Activated naive CD8-positive, alpha-beta T cell (primary cell): ENCODE results near the gene SERTAD1.

Experiments
- H3K27ac Mint-ChIP-seq: one replicate; pipeline ENCODE4 v1.8.0; 2021; ENCODE audit warnings: mixed read lengths
- H3K27me3 Mint-ChIP-seq: one replicate; pipeline ENCODE4 v1.8.0; 2021; ENCODE audit warnings: mixed read lengths
- H3K36me3 Mint-ChIP-seq: one replicate; pipeline ENCODE4 v1.8.0; 2021; ENCODE audit warnings: mixed read lengths
- H3K4me1 Mint-ChIP-seq: one replicate; pipeline ENCODE4 v1.8.0; 2021; ENCODE audit warnings: low read depth, mixed read lengths
- H3K4me3 Mint-ChIP-seq: one replicate; pipeline ENCODE4 v1.8.0; 2021; ENCODE audit warnings: mild to moderate bottlenecking, mixed read lengths
- H3K9me3 Mint-ChIP-seq: one replicate; pipeline ENCODE4 v1.8.0; 2021; ENCODE audit warnings: low read depth, mixed read lengths

SERTAD1 gene

DNA sequence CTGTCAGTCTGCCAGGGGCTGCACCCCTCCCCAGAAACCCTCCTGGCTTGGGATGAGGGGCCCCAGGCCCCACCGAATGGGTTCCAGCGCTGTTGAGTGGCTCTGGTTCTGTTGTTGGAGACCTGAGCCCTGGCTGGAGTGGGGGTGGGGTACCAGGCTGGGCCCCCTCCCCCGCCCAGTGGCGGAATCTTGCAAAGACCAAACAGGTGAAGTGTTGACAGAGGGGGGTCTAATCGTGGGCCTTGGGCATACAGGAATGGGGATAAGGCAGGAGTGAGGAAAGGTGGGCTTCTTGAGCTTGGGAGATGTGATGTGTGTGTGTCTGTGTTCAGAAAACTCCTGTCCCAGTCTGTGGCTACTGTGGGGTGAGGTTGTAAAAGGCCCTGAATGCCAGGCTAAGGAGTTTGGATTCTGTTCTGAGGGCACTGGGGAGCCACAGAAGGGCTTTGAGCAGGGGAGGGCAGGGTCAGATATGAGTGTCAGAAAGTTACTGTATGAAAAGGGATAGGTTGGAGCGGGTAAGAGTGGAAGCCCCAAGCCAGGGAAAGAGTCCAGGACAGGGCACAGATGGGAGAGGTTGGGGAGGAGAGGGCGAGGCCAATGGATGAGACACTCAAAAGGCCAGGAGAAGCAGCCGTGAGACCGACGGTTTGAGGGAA lies 35.6 kb downstream of the SERTAD1 start, which contains the start of gene HIPK4:
TSS of gene HIPK4 (minus strand) at position 98 of the 659 bp plus-strand sequence. CDS start 279 bp downstream, outside the sequence.
- no peaks in the 10 kb centered on the region for H3K9me3 Mint-ChIP-seq
- no peak within 1 kb of the TSS for H3K4me3 Mint-ChIP-seq
- no peaks in the 10 kb centered on the region for H3K4me1 Mint-ChIP-seq
- no peak within 1 kb of the TSS for H3K27ac Mint-ChIP-seq
- H3K36me3 Mint-ChIP-seq = no peaks in the 10 kb centered on the region
- H3K27me3 Mint-ChIP-seq = no peaks in the 10 kb centered on the region

GRCh38 chr19:40389404-40390083 lies 36.2 kb downstream of the SERTAD1 start:
- Mint-ChIP-seq H3K27me3 (no peaks in the 10 kb centered on the region), H3K4me3 (no peak overlapping the region), H3K36me3 (no peaks in the 10 kb centered on the region), H3K27ac (no peak overlapping the region), H3K4me1 (no peaks in the 10 kb centered on the region), H3K9me3 (no peaks in the 10 kb centered on the region)

DNA sequence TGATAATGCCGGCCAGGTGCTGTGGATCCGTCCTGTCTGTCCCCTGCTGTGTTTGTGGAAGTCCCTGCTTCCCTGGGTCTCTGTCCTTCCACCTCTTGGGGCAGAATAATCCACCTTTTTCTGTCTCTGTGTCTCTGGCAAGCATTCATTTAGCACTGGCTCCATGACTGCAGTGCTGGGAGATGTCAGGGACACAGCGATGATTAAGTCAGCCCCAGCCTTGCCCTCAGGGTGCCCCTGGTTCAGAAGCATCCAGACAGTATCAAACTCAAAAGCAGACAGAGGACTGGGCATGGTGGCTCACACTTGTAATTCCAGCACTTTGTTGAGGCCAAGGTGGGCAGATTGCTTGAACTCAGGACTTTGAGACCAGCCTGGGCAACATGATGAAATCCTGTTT lies 37.3 kb downstream of the SERTAD1 start:
- Mint-ChIP-seq H3K9me3 (no peaks in the 10 kb centered on the region), H3K27ac (no peak overlapping the region), H3K4me1 (no peaks in the 10 kb centered on the region), H3K4me3 (no peak overlapping the region), H3K27me3 (no peaks in the 10 kb centered on the region), H3K36me3 (no peaks in the 10 kb centered on the region)

GRCh38 chr19:40387155-40387554 lies 38.6 kb downstream of the SERTAD1 start:
- Mint-ChIP-seq H3K27ac (no peak overlapping the region), H3K4me3 (no peak overlapping the region), H3K36me3 (no peaks in the 10 kb centered on the region), H3K9me3 (no peaks in the 10 kb centered on the region), H3K27me3 (no peaks in the 10 kb centered on the region), H3K4me1 (no peaks in the 10 kb centered on the region)

- no peaks in the 10 kb centered on the region for H3K36me3 Mint-ChIP-seq
- H3K27ac Mint-ChIP-seq = no peak overlapping the region
- no peaks in the 10 kb centered on the region for H3K4me1 Mint-ChIP-seq
- H3K27me3 Mint-ChIP-seq = no peaks in the 10 kb centered on the region
- no peaks in the 10 kb centered on the region for H3K9me3 Mint-ChIP-seq
- no peak overlapping the region for H3K4me3 Mint-ChIP-seq
Measured at GRCh38 chr19:40383668-40384248, 42.0 kb downstream of the SERTAD1 start.

GRCh38 chr19:40381321-40381720 lies 44.5 kb downstream of the SERTAD1 start:
- Mint-ChIP-seq H3K4me1 (no peaks in the 10 kb centered on the region), H3K9me3 (no peaks in the 10 kb centered on the region), H3K4me3 (no peak overlapping the region), H3K27ac (no peak overlapping the region), H3K36me3 (no peaks in the 10 kb centered on the region), H3K27me3 (no peaks in the 10 kb centered on the region)

- Mint-ChIP-seq H3K36me3 (no peaks in the 10 kb centered on the region), H3K4me3 (no peak overlapping the region), H3K9me3 (no peaks in the 10 kb centered on the region), H3K4me1 (peaks cover 1% of the 10 kb centered on the region), H3K27ac (no peak overlapping the region), H3K27me3 (no peaks in the 10 kb centered on the region)
Measured at GRCh38 chr19:40380199-40381037, 45.4 kb downstream of the SERTAD1 start.

DNA sequence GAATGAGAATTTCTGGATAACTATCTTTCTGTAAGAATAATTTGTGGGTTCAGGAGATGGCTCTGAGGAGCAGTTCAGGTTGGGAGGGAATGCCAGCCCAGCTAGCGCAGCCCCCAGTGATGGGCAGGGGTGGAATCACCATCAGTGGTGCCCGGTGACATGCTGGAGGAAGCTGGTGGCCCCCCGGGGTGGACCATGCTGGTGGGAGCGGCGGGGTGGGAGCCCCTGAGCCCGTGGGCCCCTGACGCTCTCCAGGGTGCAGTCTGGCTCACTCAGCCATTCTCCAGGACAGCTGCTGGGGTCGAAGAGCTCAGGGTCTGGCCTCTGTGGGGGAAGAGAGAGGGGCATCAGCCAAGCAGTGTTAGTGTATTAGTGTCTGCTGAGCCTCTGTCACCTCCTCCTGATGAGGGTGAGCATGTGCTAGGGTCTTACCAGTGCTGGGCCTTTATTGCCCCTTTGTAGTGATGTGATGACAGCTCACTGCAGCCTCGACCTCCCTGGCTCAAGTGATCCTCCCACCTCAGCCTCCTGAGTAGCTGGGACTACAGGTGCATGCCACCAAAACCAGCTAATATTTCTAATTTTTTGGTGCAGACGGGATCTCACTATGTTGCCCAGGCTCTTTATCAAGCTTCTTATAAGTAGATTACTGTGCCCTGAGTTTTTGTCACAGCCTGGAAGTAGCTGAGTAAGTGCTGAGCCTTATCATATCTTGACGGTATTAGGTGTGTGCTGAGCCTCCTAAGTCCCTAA lies 46.2 kb downstream of the SERTAD1 start:
- peaks cover 3% of the 10 kb centered on the region for H3K4me1 Mint-ChIP-seq
- no peaks in the 10 kb centered on the region for H3K36me3 Mint-ChIP-seq
- no peak overlapping the region for H3K27ac Mint-ChIP-seq
- no peaks in the 10 kb centered on the region for H3K27me3 Mint-ChIP-seq
- no peaks in the 10 kb centered on the region for H3K9me3 Mint-ChIP-seq
- no peak overlapping the region for H3K4me3 Mint-ChIP-seq

GRCh38 chr19:40378509-40378908 lies 47.3 kb downstream of the SERTAD1 start:
- Mint-ChIP-seq H3K36me3 (no peaks in the 10 kb centered on the region), H3K4me3 (no peak overlapping the region), H3K9me3 (no peaks in the 10 kb centered on the region), H3K27ac (no peak overlapping the region), H3K27me3 (no peaks in the 10 kb centered on the region), H3K4me1 (peaks cover 7% of the 10 kb centered on the region)

DNA sequence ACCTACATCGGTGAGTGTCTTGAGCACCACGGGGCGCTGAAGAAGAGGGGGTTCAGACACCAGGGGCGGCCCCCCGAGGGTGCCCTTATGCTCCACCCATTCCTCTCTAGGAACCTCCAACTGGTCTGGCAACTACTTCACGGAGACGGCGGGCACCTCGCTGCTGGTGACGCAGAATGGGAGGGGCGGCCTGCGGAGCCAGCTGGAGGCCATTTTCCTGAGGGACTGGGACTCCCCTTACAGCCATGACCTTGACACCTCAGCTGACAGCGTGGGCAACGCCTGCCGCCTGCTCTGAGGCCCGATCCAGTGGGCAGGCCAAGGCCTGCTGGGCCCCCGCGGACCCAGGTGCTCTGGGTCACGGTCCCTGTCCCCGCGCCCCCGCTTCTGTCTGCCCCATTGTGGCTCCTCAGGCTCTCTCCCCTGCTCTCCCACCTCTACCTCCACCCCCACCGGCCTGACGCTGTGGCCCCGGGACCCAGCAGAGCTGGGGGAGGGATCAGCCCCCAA lies 47.9 kb downstream of the SERTAD1 start:
- no peaks in the 10 kb centered on the region for H3K9me3 Mint-ChIP-seq
- H3K27me3 Mint-ChIP-seq = no peaks in the 10 kb centered on the region
- H3K4me3 Mint-ChIP-seq = no peak overlapping the region
- no peaks in the 10 kb centered on the region for H3K36me3 Mint-ChIP-seq
- H3K27ac Mint-ChIP-seq = no peak overlapping the region
- peaks cover 7% of the 10 kb centered on the region for H3K4me1 Mint-ChIP-seq

DNA sequence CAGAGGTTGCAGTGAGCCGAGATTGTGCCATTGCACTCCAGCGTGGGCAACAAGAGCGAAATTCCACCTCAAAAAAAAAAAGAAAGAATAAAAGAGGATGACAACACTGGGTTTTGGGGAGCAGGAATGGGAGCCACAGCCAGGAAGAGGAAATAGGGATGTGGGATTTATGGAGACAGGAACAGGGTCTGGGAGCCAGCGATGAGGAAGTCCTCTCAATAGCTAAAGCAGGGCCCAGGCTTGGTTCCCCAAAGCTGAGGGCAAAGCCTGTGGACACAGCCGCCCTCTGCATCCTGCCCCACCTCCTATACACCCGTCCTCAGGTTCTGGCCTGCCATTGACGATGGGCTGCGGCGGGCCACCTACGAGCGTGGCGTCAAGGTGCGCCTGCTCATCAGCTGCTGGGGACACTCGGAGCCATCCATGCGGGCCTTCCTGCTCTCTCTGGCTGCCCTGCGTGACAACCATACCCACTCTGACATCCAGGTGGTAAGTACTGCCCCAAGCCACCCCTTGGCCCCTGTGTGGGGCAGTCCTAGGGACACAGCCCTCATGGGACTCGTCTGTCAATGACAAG lies 49.4 kb downstream of the SERTAD1 start:
- Mint-ChIP-seq H3K36me3 (no peaks in the 10 kb centered on the region), H3K4me1 (peaks cover 7% of the 10 kb centered on the region), H3K27ac (no peak overlapping the region), H3K27me3 (no peaks in the 10 kb centered on the region), H3K4me3 (no peak overlapping the region), H3K9me3 (no peaks in the 10 kb centered on the region)

DNA sequence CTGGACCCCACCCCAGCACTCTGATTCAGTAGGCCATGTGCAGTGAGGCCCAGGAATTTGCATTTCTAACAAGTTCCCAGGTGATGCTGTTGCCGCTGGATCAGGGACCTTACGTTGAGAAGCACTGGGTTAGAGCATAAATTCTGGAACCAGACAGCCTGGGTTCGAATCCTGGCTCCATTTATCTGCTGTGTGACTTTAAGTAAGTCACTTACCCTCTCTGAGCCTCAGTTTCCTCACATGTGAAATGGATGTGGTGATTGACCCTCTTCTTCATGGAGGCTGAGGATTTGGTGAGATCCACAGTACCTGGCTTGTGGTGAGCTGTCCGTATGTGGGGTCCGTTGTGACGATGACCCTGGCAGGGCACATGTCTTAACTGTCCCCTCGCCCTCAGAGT lies 51.7 kb downstream of the SERTAD1 start:
- peaks cover 3% of the 10 kb centered on the region for H3K36me3 Mint-ChIP-seq
- no peaks in the 10 kb centered on the region for H3K9me3 Mint-ChIP-seq
- no peak overlapping the region for H3K4me3 Mint-ChIP-seq
- H3K4me1 Mint-ChIP-seq = peaks cover 7% of the 10 kb centered on the region
- H3K27me3 Mint-ChIP-seq = no peaks in the 10 kb centered on the region
- H3K27ac Mint-ChIP-seq = no peak overlapping the region

DNA sequence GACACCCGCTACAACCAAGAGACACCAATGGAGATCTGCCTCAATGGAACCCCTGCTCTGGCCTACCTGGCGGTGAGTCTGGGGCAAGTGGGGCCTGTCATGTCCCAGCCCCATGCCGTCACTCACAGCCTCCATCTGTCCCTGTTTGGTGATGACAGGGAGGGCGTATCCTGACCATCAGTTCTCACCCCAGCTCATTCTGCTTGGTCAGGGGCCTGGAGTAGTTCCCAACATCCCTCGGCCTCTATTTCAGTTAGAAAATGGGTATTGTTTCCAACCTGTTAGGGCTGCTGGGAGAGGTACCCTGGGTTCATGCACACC lies 54.0 kb downstream of the SERTAD1 start:
- Mint-ChIP-seq H3K4me3 (no peak overlapping the region), H3K4me1 (peaks cover 7% of the 10 kb centered on the region), H3K9me3 (no peaks in the 10 kb centered on the region), H3K36me3 (peaks cover 3% of the 10 kb centered on the region), H3K27me3 (no peaks in the 10 kb centered on the region), H3K27ac (no peak overlapping the region)
